Measurements from ENCODE around the gene IFT22.

DNA sequence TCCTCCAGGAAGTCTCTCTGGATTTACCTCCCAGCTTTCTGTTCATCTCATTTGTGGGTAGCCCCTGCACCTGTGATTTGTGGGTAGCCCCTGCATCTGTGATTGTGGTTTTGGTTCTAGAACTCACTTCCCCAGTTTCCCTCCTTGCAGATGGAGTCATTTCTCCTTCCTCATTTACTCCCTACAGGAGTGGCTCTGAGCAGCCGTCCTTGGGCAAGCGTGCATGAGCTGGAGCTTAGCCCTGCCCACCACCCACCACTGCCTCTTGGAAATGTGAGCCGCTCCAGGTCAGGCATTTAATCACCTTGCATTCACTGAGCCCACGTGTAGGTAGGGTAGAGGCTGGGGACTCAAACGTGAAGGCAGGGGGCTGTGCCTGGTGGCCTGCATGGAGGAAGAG is 49.2 kb upstream of the IFT22 start:
- TF ChIP-seq, protein P1, sequence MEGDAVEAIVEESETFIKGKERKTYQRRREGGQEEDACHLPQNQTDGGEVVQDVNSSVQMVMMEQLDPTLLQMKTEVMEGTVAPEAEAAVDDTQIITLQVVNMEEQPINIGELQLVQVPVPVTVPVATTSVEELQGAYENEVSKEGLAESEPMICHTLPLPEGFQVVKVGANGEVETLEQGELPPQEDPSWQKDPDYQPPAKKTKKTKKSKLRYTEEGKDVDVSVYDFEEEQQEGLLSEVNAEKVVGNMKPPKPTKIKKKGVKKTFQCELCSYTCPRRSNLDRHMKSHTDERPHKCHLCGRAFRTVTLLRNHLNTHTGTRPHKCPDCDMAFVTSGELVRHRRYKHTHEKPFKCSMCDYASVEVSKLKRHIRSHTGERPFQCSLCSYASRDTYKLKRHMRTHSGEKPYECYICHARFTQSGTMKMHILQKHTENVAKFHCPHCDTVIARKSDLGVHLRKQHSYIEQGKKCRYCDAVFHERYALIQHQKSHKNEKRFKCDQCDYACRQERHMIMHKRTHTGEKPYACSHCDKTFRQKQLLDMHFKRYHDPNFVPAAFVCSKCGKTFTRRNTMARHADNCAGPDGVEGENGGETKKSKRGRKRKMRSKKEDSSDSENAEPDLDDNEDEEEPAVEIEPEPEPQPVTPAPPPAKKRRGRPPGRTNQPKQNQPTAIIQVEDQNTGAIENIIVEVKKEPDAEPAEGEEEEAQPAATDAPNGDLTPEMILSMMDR (IDR thresholded peaks at IDR 0.05) = no peak
- TF ChIP-seq RAD21 (conservative IDR thresholded peaks at IDR 0.05 in 1 of 2, IDR thresholded peaks at IDR 0.05 in 1 of 2) = no peak
- TF ChIP-seq USF2 (IDR thresholded peaks at IDR 0.05) = no peak
- TF ChIP-seq POLR2A (IDR thresholded peaks at IDR 0.05; ENCODE audit: low read length) = no peak
- no peak for TF ChIP-seq CEBPB (IDR thresholded peaks at IDR 0.05)
- TF ChIP-seq NR3C1 (IDR thresholded peaks at IDR 0.05) = no peak
- no peak for TF ChIP-seq HOXA7 (CRISPR knock-in tag; IDR thresholded peaks at IDR 0.05)
- TF ChIP-seq MAX (IDR thresholded peaks at IDR 0.05) = no peak
- TF ChIP-seq CBX8 (IDR thresholded peaks at IDR 0.05) = no peak
- TF ChIP-seq RNF2 (IDR thresholded peaks at IDR 0.05; ENCODE audit: borderline replicate concordance, low read depth) = no peak
- no peak for TF ChIP-seq MAZ (IDR thresholded peaks at IDR 0.05; ENCODE audit: borderline replicate concordance, low read depth, low read length)
- TF ChIP-seq MYC (IDR thresholded peaks at IDR 0.05; ENCODE audit: borderline replicate concordance, low read length) = no peak

Measured in A549 (cell line).